Measurements from ENCODE around the gene NT5DC1.

GRCh38 chr6:116126032-116126431 is 25.4 kb downstream of the NT5DC1 start, which contains the start of gene COL10A1:
- TF ChIP-seq CTCF (conservative IDR thresholded peaks at IDR 0.05) (no peak), ZFX (IDR thresholded peaks at IDR 0.05) (no peak)
